ENCODE measurements around the gene CCDC50.

CCDC50 gene

DNA sequence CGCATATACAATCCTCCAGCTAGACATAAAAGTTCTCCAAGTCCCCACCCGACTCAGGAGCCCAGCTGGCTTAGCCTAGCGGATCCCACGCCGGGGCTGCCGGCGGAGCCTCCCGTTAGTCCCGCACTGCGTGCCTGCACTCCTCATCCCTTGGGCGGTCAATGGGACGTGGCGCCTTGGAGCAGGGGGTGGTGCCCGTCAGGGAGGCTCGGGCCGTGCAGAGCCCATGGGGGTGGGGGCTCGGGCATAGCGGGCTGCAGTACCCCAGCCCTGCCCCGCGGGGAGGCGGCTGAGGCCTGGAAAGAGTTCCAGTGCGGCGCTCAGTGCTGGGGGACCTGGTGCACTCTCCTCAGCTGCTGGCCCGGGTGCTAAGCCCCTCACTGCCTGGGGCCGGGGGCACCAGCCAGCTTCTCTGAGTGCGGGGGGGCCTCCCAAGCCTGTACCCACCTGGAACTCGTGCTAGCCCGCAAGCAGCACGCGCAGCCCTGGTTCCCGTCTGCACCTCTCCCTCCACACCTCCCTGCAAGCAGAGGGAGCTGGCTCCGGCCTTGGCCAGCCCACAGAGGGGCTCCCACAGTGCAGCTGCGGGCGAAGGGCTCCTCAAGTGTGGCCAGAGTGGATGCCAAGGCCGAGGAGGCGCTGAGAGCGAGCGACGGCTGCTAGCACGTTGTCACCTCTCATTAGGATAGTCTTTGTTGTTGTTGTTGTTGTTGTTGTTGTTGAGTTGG lies 12.2 kb upstream of the CCDC50 start:
- DNase-seq (ENCODE audit: low read depth in 1 of 2, low spot score in 1 of 2): no peak

DNA sequence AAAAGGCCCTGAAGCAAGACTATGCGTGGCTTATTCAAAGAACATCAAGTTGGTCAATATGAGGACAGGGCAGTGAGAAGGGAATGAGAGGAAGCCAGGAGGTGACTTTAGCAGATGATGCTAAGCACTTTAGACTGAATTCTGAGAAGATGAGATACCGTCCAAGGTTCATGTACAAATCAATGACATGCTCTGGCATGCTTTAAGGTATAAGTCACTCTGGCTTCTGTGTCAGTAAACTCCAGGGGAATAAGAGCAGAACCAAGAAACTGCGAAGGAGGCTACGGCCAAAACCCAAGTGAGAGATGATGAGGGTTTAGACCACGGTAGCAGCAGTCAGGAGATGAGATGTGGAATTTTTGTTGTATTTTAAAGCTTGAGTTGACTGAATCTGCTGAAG lies 8.9 kb upstream of the CCDC50 start:
- DNase-seq (ENCODE audit: low read depth in 1 of 2, low spot score in 1 of 2): no peak

DNA sequence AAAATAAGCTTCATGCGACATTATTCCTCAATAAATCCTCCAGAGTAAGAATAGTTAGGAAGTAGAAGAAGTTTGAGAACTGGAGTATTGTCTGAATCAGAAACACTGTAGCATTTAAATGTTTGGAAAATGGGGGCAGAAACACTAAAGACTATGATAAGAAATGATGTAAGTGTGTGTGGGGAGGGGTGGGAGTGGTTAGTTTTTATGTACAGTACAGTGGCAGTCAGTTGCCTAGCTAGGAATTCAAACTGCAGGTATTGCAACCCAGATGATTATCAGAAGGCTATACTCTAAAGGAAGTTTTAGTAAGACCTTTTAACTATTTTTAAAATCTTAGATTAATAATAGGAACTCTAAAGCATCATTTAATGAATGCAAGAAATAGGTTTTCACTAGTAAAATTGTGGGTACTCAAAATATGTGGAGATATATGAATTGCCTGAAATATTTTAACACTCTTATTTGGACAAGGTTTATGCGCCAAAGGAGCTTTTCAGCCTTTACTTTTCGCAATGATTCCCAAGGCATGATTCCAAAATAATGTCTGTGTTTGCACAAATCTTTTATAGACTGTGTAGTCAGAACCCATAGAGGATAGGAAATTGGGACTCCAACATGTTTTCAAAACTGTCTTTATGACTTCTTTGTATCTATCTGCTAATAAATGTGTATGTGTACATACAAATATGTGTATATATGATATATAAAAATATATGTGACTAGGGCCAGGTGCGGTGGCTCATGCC lies 8.0 kb upstream of the CCDC50 start:
- no peak for DNase-seq (ENCODE audit: low read depth in 1 of 2, low spot score in 1 of 2)

DNA sequence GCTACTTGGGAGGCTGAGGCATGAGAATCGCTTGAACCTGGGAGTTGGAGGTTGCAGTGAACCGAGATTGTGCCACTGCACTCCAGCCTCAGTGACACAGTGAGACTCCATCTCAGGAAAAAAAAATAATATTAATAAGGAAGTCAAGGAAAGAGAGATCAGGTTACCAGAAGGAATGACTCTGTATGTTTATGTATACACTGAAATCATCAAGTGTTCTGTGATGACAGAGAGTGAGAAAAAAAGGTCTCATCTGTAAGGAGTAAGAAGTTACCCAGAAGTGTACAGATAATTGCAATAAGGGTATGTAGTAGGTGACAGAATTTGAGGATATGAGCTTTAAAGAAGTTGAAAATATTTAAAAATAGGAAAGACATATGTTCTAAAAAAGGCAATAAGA lies 4.3 kb upstream of the CCDC50 start:
- DNase-seq (ENCODE audit: low read depth in 1 of 2, low spot score in 1 of 2): no peak

DNA sequence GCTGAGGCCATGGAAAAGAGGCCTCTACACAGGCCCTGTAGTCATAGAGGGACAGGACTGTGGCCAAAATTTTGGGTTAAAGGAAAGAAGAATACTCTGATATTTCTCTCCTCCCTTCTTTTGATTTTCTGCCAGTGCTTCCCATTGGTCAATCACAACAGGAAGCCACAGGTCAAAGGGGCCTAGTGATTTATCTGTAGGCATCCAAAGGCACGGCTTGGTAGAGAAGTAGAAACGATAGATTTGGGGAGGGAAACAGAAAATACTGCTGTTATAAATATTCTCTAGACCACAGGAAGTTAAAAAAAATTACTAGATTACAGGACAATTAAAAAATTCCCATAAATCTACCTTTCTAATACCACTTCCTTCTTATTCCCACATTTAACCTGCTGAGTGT lies 1.7 kb upstream of the CCDC50 start:
- DNase-seq (ENCODE audit: low read depth in 1 of 2, low spot score in 1 of 2): no peak

DNA sequence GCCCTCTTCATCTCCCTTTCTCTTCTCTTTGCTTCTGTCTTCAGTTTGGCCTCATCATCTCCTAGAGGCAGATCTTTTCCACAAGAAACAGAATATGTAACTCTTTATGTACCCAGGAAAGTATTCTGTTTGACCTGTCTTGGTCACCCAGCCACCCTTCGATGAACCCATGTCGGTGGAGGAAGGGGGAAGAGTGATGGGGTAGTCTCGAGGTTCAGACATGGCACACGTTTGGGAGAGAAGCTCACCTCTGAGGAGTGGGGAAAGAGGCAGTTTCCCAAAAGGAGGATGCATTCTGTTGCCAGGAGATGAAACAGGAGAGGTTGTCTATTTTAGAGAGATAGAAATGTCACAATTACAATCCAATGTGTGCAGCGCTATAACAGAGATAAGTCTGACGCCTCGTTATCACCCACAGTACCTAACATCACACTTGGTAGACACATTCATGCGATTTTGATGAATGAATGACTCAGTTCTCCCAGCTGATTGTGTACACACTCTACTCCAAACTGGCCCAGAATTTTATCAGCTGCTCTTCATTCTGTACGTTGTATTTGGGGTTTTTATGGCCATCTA lies 722 bp upstream of the CCDC50 start:
- no peak for DNase-seq (ENCODE audit: low read depth in 1 of 2, low spot score in 1 of 2)

DNA sequence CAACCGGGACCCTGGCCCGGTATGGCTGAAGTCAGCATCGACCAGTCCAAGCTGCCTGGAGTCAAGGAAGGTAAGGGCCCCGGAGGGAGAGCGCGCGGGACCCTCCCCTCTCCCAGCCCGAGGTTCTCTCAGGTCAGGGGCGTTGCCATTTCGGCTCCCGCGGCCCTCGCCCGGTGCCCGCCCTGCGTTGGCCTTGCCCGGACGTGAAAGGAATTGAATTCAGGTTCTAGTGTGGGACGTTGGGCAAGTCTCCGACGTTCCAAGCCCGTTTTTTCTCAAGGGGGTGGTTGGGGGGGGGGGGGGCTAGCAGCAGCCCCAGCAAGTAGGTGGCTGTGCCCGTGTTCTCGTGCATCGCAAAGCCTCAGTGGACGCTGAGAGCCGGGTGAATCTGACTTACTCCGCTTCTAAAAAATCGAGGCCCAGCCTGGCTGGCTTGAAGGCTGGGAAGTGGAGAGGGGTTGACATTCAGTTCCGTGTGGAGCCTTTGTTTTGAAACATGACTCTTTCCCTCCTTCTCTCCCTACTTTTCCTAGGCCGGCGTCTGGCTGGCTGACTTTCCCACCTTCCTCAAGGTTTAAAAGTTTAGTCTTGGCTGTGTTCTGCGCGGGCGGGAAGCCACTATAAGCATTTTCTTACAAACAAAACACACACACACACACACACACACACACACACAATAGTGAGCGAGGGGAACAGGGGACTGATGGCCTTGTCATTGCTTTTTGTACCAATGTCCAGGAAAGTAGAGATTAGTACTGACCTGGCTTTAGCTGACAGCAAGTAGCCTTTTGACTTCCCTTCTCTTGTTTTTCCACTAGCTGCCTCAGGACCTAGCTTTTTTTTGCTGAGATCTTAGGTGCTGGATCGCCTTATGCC lies 698 bp downstream of the CCDC50 start, which contains the start of gene UTS2B:
TSS of gene UTS2B (minus strand) at position 873 of the 876 bp plus-strand sequence. CDS start 48,337 bp downstream, outside the sequence.
- no peak for DNase-seq (ENCODE audit: low read depth in 1 of 2, low spot score in 1 of 2)

DNA sequence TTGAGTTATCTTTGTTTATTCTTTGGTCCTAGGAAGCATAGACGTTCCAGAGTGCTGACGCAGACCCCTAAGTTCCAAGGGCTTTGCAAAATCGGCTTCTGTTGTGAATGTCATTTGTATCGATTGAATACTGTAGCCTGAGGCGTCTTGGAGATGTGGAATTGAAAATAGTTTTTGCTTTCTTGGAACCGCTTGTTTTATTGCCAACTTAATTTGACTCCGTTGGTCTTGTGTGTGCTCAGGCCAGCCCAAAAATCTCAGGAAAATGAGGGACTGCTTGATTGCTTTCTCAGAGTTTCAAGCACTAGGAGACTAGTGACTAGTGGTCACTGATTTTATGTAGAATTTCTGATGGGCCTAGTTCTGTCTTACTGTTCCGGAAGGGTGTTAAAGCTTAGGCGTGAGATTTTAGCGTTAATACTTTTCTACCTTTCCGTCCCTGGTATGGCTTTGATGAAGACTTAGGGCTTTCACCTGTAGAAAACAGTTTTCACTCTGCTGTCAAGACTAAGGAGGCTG lies 1.4 kb downstream of the CCDC50 start:
- no peak for DNase-seq (ENCODE audit: low read depth in 1 of 2, low spot score in 1 of 2)

DNA sequence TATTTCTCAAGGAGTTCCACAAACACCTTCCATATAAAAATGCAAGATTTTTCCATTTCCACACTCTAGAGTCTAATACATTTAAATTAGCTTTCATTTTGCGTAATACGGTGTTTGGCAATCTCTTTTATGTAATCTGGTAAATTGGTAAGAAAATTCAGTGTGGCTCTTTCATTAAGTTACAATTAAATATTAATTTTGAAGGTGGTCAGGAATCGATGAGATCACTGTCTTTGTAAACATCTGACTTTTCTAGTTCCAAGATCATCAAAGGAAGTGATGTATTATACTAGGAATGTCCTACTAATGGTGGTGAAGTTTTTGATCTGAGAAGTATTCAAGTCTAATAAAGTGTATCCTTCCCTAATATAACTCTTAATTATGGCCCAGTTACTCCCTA lies 2.2 kb downstream of the CCDC50 start:
- DNase-seq (ENCODE audit: low read depth in 1 of 2, low spot score in 1 of 2): no peak

DNA sequence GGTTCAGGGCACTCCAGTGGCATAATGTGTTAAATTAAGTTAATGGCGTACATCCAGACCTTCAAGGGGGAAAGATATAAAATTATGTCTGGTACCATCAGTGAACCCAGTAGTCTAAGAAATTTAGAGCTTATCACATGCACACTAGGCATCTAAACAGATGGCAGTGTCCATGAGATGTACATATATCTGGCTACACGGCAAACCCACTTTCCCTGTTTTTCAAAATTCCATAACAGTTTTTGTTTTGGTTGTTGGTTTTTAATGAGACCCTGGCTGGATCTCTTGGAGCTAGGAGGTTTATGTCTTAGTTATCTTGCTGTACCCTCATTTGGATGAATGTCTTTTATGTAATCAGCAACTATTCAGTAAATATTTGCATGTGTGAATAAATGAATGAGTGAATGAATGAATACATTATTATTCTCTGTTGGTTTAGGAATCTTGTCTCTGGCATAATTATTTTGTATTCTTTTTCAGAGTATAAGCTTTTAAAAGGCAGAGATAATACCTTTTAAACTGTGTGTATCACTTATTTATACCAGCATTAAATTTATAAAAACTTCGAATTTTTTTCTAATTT lies 4.2 kb downstream of the CCDC50 start:
- no peak for DNase-seq (ENCODE audit: low read depth in 1 of 2, low spot score in 1 of 2)

DNA sequence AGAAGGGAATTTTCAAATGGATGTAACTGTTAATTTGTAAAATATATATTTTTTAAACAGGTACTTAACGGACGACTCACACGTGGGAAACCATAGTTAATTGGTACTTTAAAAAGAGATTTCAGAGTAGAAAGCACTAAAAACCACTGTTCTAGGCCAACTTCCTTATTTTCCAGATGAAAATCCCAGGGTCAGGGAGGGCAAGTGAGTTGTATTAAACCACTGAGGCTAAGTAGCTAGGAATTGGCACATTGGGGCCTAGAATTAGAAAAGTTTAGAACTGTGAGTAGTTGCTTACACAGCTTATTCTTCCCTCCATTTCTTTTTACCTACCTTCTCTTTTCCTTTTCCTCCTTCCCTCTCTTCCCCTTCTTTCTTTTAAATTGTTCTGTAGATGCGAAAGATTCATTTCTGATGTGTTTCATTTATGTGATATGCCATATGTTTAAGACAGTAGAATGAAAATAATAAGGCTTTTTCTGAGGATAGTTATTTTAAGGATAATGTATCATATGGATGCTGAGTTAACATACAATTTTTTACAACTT lies 5.2 kb downstream of the CCDC50 start:
- no peak for DNase-seq (ENCODE audit: low read depth in 1 of 2, low spot score in 1 of 2)

DNA sequence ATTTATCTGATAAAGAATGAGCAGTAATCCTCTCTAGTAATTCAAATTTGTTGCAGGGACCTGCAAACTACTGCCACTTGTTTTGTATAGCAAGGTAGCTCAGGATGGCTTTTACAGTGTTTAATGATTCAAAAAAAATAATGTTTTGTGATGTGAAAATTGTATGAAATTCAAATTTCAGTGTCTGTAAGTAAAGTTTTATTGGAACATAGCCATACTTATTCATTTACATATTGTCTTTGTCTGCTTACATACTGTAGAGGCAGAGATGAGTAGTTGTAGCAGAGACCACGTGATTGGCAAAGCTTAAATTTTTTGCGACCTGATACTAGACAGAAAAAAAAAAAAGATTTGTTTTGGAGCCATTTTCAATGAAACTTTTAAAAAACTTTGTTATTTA lies 7.6 kb downstream of the CCDC50 start:
- DNase-seq (ENCODE audit: low read depth in 1 of 2, low spot score in 1 of 2): no peak

DNA sequence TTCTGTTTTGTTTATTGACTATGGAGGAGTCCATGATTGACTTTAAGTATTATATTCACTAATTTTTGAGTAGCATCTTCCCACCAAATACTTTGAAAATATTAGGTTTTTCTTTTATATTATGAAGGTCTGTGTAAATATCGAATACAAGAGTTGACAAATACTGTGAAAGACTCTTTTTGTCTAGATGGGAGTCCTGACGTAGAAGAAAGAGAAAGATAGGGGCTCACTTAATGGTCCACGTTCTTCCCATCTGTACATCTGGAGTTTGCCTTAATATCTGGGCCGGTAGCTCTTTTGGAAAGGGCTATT lies 8.9 kb downstream of the CCDC50 start:
- no peak for DNase-seq (ENCODE audit: low read depth in 1 of 2, low spot score in 1 of 2)

DNA sequence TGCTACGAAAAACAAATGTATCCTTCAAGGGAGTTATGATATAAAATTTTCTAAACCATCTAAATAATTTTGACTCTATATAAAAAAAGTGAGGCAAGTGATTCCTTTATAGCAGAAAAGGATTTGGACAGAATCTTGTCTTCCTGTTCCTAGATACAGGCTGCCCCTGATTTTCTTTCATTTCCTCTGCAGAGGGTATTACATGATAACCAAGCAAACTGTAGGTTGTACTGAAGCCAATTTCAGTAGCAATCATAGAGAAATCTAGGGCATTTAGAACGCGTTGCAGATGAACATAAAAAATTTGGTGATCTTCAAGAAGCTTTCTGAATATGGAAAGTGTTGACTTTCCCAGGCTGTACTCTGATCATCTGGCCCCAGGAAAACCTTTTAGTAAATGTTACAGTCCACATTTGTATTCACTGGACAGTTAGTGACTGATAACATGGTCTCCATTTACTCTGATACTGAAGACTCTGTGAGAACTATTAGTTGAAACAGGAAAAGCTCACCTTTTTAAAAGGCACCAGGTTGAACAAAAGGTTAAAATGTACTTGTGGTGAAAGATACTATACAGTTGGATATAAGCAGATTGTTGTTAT lies 10.2 kb downstream of the CCDC50 start:
- no peak for DNase-seq (ENCODE audit: low read depth in 1 of 2, low spot score in 1 of 2)

DNA sequence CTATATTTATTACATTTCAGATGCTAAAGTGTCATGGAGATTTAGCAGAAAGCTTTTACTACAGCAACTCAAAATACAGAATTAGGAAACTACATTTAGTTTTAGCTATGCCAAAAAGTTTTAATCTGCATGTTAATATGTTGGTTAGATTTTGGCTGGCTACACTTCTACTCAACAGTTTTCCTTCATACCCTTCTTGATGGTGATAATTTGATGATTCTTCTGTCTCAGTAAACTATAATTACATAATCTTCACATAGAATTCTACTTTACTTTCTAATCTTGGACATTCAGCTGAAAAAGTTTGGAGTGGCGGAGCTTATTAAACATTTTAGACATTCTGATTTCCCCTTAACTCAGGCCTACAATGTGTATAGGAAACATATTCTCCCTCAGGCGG lies 11.2 kb downstream of the CCDC50 start:
- no peak for DNase-seq (ENCODE audit: low read depth in 1 of 2, low spot score in 1 of 2)

DNA sequence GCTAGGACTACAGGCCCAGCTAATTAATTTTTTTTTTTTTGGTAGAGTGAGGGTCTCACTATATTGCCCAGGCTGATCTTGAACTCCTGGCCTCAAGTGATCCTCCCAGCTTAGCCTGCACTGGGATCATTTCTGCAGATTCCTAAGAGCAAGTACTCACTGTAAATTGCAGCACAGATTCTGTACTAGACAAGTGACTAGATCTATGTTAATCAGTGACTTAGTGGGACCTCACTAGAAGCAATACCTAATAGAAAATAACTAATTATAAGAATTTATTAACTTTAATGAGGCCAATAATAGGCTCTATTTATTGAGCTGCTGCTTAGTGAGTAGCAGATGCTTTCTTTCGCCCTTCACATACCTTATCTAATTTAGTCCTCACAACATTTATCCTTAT lies 11.8 kb downstream of the CCDC50 start:
- no peak for DNase-seq (ENCODE audit: low read depth in 1 of 2, low spot score in 1 of 2)

DNA sequence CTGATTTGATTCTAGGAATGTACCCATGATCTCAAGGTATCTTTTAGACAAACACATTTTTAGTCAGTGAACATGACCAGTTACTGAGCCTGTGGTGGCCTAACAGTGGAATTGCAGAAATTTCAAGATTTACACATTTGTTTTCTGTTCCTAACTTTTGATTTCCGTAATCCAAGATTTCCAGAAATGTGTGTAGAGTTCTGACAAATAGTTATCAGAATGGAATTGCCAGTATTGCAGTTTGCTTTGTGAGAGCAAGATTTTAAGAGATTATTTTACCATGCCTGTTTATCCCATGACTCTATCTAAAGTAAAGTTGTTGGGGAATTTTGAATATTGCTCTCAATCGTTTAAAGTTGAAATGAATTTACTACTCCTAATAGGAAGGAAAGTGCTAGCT lies 12.8 kb downstream of the CCDC50 start:
- no peak for DNase-seq (ENCODE audit: low read depth in 1 of 2, low spot score in 1 of 2)

DNA sequence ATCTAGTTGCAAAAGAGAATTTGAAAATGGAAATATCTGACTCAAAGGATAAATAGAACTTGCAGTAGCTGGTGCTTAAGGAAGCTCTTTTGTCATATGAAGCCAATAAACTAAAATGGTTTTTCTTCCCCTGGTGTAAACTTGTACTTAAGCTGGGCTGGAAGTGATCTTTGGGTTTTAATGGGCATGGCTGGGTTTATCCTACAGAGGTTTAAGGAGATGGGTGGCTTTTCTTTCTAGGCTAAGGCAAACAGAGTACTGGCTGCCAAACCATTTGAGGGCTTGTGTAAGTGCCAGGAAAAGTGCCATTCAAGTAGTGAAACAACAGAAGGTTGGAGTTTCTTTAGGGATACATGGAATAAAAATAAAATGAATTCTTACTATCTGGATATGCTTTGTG lies 13.2 kb downstream of the CCDC50 start:
- DNase-seq (ENCODE audit: low read depth in 1 of 2, low spot score in 1 of 2): no peak

DNA sequence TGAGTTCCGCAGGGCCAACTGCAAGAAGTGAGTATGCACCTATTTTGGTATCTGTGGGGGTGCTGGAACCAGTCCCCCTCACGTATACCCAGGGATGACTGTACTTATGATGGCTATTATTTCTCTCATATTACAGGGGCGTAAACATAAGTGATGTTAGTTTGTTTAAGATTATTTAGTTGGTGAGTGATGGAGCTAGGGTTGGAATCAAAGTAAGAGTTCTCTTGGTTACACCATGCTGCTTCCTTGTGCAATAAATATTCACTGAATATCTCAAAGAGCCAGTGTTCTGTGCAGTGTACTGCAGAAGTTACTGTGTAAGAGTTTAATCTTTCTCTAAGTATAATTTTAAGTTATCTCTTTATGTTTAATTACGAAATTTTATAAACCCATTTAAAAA lies 13.9 kb downstream of the CCDC50 start:
- DNase-seq (ENCODE audit: low read depth in 1 of 2, low spot score in 1 of 2): no peak

DNA sequence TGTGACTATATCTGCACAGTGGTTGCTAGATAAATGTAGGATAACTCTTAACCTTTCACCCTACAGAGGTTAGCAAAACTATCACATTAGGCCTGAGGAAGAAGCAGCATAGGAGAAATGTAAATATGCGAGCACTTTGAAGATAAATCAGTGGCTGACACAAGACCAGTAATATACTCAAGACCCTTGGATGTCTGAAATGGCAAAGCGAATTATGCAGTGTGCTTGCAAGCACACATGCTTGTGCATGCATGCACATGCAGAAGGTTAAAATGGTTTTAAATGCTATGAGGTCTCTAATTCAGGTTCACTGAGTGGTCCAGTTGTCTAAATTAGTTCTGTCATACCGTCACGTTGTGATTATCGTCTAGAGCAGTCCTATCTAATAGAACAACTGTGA lies 14.7 kb downstream of the CCDC50 start:
- DNase-seq (ENCODE audit: low read depth in 1 of 2, low spot score in 1 of 2): no peak

Data from stimulated activated CD4-positive, alpha-beta T cell treated with anti-CD3 and anti-CD28 coated beads, Interleukin-15, amount 100 ng/mL, for 1 hour (primary cell).